H9 (cell line): Measurements from ENCODE around the gene DAB2IP. TPM values are rescaled to one million over a fixed set of nuclear protein-coding genes. Genes with fewer than 3 reads are reported as not detected.

ENCODE experiments used
- DNase-seq: peaks from one replicate; pipeline ENCODE4 v3.0.0-alpha.2; 2017
- H2AFZ ChIP-seq: one replicate; pipeline ENCODE4 v1.6.1; 2013; ENCODE audit warnings: mild to moderate bottlenecking, low read length, control low read depth, moderate library complexity
- H2AK5ac ChIP-seq: 2 replicates; pipeline ENCODE4 v1.6.1; 2013; ENCODE audit warnings: low read length, control low read depth, mixed read lengths; ENCODE audit not compliant: insufficient read length
- H2BK120ac ChIP-seq: one replicate; pipeline ENCODE4 v1.6.1; 2013; ENCODE audit warnings: low read depth, mild to moderate bottlenecking, low read length, control low read depth, inconsistent platforms; ENCODE audit not compliant: poor library complexity, severe bottlenecking
- H2BK12ac ChIP-seq: 2 replicates; pipeline ENCODE4 v1.6.1; 2013; ENCODE audit warnings: low read length, control low read depth, mixed read lengths, low read depth; ENCODE audit not compliant: insufficient read length
- H2BK15ac ChIP-seq: 2 replicates; pipeline ENCODE4 v1.6.1; 2013; ENCODE audit warnings: low read depth, low read length, control low read depth
- H2BK20ac ChIP-seq: one replicate; pipeline ENCODE4 v1.6.1; 2013; ENCODE audit warnings: low read depth, mild to moderate bottlenecking, low read length, control low read depth, inconsistent platforms; ENCODE audit not compliant: poor library complexity, severe bottlenecking
- H2BK5ac ChIP-seq: 2 replicates; pipeline ENCODE4 v1.6.1; 2013; ENCODE audit warnings: low read length, control low read depth, mixed read lengths; ENCODE audit not compliant: insufficient read length
- H3K14ac ChIP-seq: 2 replicates; pipeline ENCODE4 v1.6.1; 2013; ENCODE audit warnings: low read length, control low read depth; ENCODE audit not compliant: insufficient read depth
- H3K18ac ChIP-seq: 2 replicates; pipeline ENCODE4 v1.6.1; 2013; ENCODE audit warnings: low read depth, mild to moderate bottlenecking, mixed read lengths, low read length, control low read depth; ENCODE audit not compliant: insufficient read length
- H3K23ac ChIP-seq: 2 replicates; pipeline ENCODE4 v1.6.1; 2013; ENCODE audit warnings: low read length, control low read depth, mixed read lengths, low read depth; ENCODE audit not compliant: insufficient read length
- H3K23me2 ChIP-seq: 2 replicates; pipeline ENCODE4 v1.6.1; 2013; ENCODE audit warnings: low read depth, mild to moderate bottlenecking, mixed read lengths, low read length, control low read depth; ENCODE audit not compliant: insufficient read length, poor library complexity, severe bottlenecking
- H3K27ac ChIP-seq: 2 replicates; pipeline ENCODE4 v1.5.1; 2013; ENCODE audit warnings: low read length, control low read depth, mixed read lengths, low read depth; ENCODE audit not compliant: insufficient read length
- H3K27me3 ChIP-seq: 2 replicates; pipeline ENCODE4 v1.6.1; 2013; ENCODE audit warnings: low read length, control low read depth, inconsistent platforms; ENCODE audit not compliant: insufficient read depth
- H3K4ac ChIP-seq: 2 replicates; pipeline ENCODE4 v1.6.1; 2013; ENCODE audit warnings: low read depth, mild to moderate bottlenecking, control low read depth, inconsistent platforms, low read length, moderate library complexity
- H3K4me1 ChIP-seq: 2 replicates; pipeline ENCODE4 v1.6.1; 2013; ENCODE audit warnings: low read length, control low read depth, inconsistent platforms; ENCODE audit not compliant: insufficient read depth
- H3K4me2 ChIP-seq: 2 replicates; pipeline ENCODE4 v1.6.1; 2013; ENCODE audit warnings: low read length, control low read depth, mixed read lengths; ENCODE audit not compliant: insufficient read length, insufficient read depth
- H3K56ac ChIP-seq: 2 replicates; pipeline ENCODE4 v1.6.1; 2013; ENCODE audit warnings: low read depth, mild to moderate bottlenecking, mixed read lengths, low read length, control low read depth; ENCODE audit not compliant: insufficient read length
- H3K79me1 ChIP-seq: 2 replicates; pipeline ENCODE4 v1.6.1; 2013; ENCODE audit warnings: low read depth, mild to moderate bottlenecking, moderate library complexity, low read length, control low read depth, inconsistent platforms; ENCODE audit not compliant: insufficient read depth, poor library complexity, severe bottlenecking
- H3K79me2 ChIP-seq: 2 replicates; pipeline ENCODE4 v1.6.1; 2013; ENCODE audit warnings: low read length, control low read depth, inconsistent platforms; ENCODE audit not compliant: insufficient read depth
- H3K9ac ChIP-seq: 2 replicates; pipeline ENCODE4 v1.6.1; 2013; ENCODE audit warnings: low read length, control low read depth, mixed read lengths; ENCODE audit not compliant: insufficient read length; ENCODE audit errors: extremely low read depth
- H3K9me3 ChIP-seq: one replicate; pipeline ENCODE4 v1.6.1; 2013; ENCODE audit warnings: low read depth, low read length, inconsistent platforms; ENCODE audit not compliant: control insufficient read depth
- H3T11ph ChIP-seq: one replicate; pipeline ENCODE4 v1.6.1; 2013; ENCODE audit warnings: mild to moderate bottlenecking, low read length, control low read depth, inconsistent platforms
- H4K20me1 ChIP-seq: one replicate; pipeline ENCODE4 v1.6.1; 2013; ENCODE audit not compliant: control insufficient read depth, insufficient read length, insufficient read depth
- H4K5ac ChIP-seq: 2 replicates; pipeline ENCODE4 v1.6.1; 2013; ENCODE audit warnings: low read depth, mild to moderate bottlenecking, mixed read lengths, low read length, control low read depth; ENCODE audit not compliant: insufficient read length
- H4K8ac ChIP-seq: replicated peaks from 2 replicates; pipeline ENCODE4 v1.6.1; 2013; ENCODE audit warnings: low read length, control low read depth, mixed read lengths, low read depth; ENCODE audit not compliant: insufficient read length
- H4K91ac ChIP-seq: 2 replicates; pipeline ENCODE4 v1.6.1; 2013; ENCODE audit warnings: low read depth, mild to moderate bottlenecking, moderate library complexity, mixed read lengths, low read length, control low read depth; ENCODE audit not compliant: insufficient read length
- H3K27ac Mint-ChIP-seq, 3 experiments: 2 replicates in 2 of 3; 3 replicates in 1 of 3; pipeline ENCODE4 v1.8.0; 2020 to 2021; ENCODE audit warnings: mixed read lengths in 3 of 3, mild to moderate bottlenecking in 1 of 3, moderate library complexity in 1 of 3
- H3K27me3 Mint-ChIP-seq: 2 replicates; pipeline ENCODE4 v1.8.0; 2021; ENCODE audit warnings: low read depth, mild to moderate bottlenecking, moderate library complexity, mixed read lengths
- H3K36me3 Mint-ChIP-seq, 3 experiments: 2 replicates in 2 of 3; 3 replicates in 1 of 3; pipeline ENCODE4 v1.8.0; 2020 to 2021; ENCODE audit warnings: low read depth in 3 of 3, mixed read lengths in 3 of 3; ENCODE audit not compliant: insufficient read depth in 1 of 3
- H3K4me1 Mint-ChIP-seq, 2 experiments: 2 replicates each; pipeline ENCODE4 v1.8.0; 2020; ENCODE audit warnings: mixed read lengths in 2 of 2
- H3K4me3 Mint-ChIP-seq, 2 experiments: 2 replicates in 1 of 2; 3 replicates in 1 of 2; pipeline ENCODE4 v1.8.0; 2020 to 2021; ENCODE audit warnings: mild to moderate bottlenecking in 2 of 2, mixed read lengths in 2 of 2, moderate library complexity in 1 of 2
- H3K9me3 Mint-ChIP-seq, 2 experiments: 2 replicates in 1 of 2; 3 replicates in 1 of 2; pipeline ENCODE4 v1.8.0; 2020; ENCODE audit warnings: mild to moderate bottlenecking in 2 of 2, mixed read lengths in 2 of 2, moderate library complexity in 1 of 2
- CTCF ChIP-seq: fragments of 200-600 bp; sonication (generic); conservative IDR thresholded peaks from 3 replicates; pipeline ENCODE4 v1.8.0; 2021; ENCODE audit warnings: antibody characterized with exemption, mild to moderate bottlenecking
- WGBS: extraction: QIAGEN DNeasy Blood & Tissue Kit; methylation state at CpG from one replicate; pipeline ENCODE4 v1.1.7; 2013; ENCODE audit warnings: missing lambda C conversion rate, low lambda C conversion rate, mixed read lengths; ENCODE audit not compliant: insufficient read length; ENCODE audit errors: extremely low coverage; 5-methylcytosine and 5-hydroxymethylcytosine counted together
- total RNA-seq: library from RNA; stranded (reverse); gene quantifications from 2 replicates; pipeline ENCODE4 v1.2.1, GENCODE V29; 2021

The DAB2IP gene
- total RNA-seq, 1 experiment from 2014 or later: 22.6 TPM

GRCh38 chr9:121674952-121675351, 23.5 kb downstream of the DAB2IP start:
- no peaks in the 10 kb centered on the region for H3K23me2 ChIP-seq
- H3K23ac ChIP-seq: no peak overlapping the region
- no peak overlapping the region for H2BK15ac ChIP-seq
- no CpG with 5 or more reads among the region's 6 CpGs for whole genome bisulfite sequencing
- H4K91ac ChIP-seq: no peak overlapping the region
- H3K27ac ChIP-seq: no peak overlapping the region
- no peak overlapping the region for H3K4me2 ChIP-seq
- peaks cover 6 to 17% (median 7%) of the 10 kb centered on the region in 3 experiments for H3K36me3 Mint-ChIP-seq
- no peak overlapping the region; a peak in 1 of 5 replicates for H3K4me3 Mint-ChIP-seq
- H2BK20ac ChIP-seq: no peak overlapping the region
- H3K4me1 Mint-ChIP-seq: peaks cover 28% of the 10 kb centered on the region in 2 experiments
- no peak overlapping the region for H2AK5ac ChIP-seq
- H2AFZ ChIP-seq: no peak overlapping the region
- no peaks in the 10 kb centered on the region for H3K27me3 ChIP-seq
- H2BK12ac ChIP-seq: no peak overlapping the region
- H3K4ac ChIP-seq: no peak overlapping the region
- no peaks in the 10 kb centered on the region for H4K20me1 ChIP-seq
- no peaks in the 10 kb centered on the region for H3K9me3 Mint-ChIP-seq
- no peak overlapping the region for H3T11ph ChIP-seq
- H2BK5ac ChIP-seq: no peak overlapping the region
- H3K56ac ChIP-seq: no peak overlapping the region
- H3K27ac Mint-ChIP-seq: no peak overlapping the region
- peaks cover 4% of the 10 kb centered on the region for H3K27me3 Mint-ChIP-seq
- no peak overlapping the region for H3K18ac ChIP-seq
- H4K8ac ChIP-seq: no peak overlapping the region
- no peaks in the 10 kb centered on the region for H3K79me2 ChIP-seq
- peaks cover 3% of the 10 kb centered on the region for H3K79me1 ChIP-seq
- DNase-seq: peak; percentile 59
- no peak for TF ChIP-seq CTCF
- H3K14ac ChIP-seq: peak overlapping the region; percentile 4; the same call in 1 of the 2 replicates
- no peak overlapping the region for H3K9ac ChIP-seq
- no peaks in the 10 kb centered on the region for H3K9me3 ChIP-seq
- H3K4me1 ChIP-seq: peaks cover 8% of the 10 kb centered on the region; the same call in 1 of the 2 replicates
- H2BK120ac ChIP-seq: no peak overlapping the region
- no peak overlapping the region for H4K5ac ChIP-seq
